GM21825 (cell line): Measurements from ENCODE around the gene AUTS2.

Source experiments
- ATAC-seq: cut with Tn5 transposase; IDR thresholded peaks from one replicate; pipeline ENCODE4 v1.9.1; 2021; ENCODE audit warnings: mild to moderate bottlenecking, moderate library complexity; ENCODE audit not compliant: unreplicated experiment

AUTS2 gene

GRCh38 chr7:69598081-69598486, at the start of gene AUTS2:
AUTS2 (plus strand) TSS chr7:69598475; CDS start chr7:69599654, 1,179 bp downstream.
- peak; percentile 57 for ATAC-seq

- no peak for ATAC-seq
Measured at GRCh38 chr7:69550991-69551390, 47.3 kb upstream of the AUTS2 start.

GRCh38 chr7:69553190-69553589, 45.1 kb upstream of the AUTS2 start:
- no peak for ATAC-seq

- no peak for ATAC-seq
Measured at GRCh38 chr7:69561266-69561960, 36.9 kb upstream of the AUTS2 start.

GRCh38 chr7:69564454-69565417, 33.5 kb upstream of the AUTS2 start:
- peak; percentile 85 for ATAC-seq

GRCh38 chr7:69567800-69568199, 30.5 kb upstream of the AUTS2 start:
- no peak for ATAC-seq

GRCh38 chr7:69568266-69568665, 30.0 kb upstream of the AUTS2 start:
- no peak for ATAC-seq

GRCh38 chr7:69575651-69576050, 22.6 kb upstream of the AUTS2 start:
- no peak for ATAC-seq

- no peak for ATAC-seq
Measured at GRCh38 chr7:69577221-69577620, 21.1 kb upstream of the AUTS2 start.

- ATAC-seq: no peak
Measured at GRCh38 chr7:69585169-69585568, 13.1 kb upstream of the AUTS2 start.

GRCh38 chr7:69586321-69586720, 12.0 kb upstream of the AUTS2 start:
- no peak for ATAC-seq

- ATAC-seq: no peak
Measured at GRCh38 chr7:69588773-69589172, 9.5 kb upstream of the AUTS2 start.

- no peak for ATAC-seq
Measured at GRCh38 chr7:69591805-69592204, 6.5 kb upstream of the AUTS2 start.

- no peak for ATAC-seq
Measured at GRCh38 chr7:69593511-69593910, 4.8 kb upstream of the AUTS2 start.

GRCh38 chr7:69595415-69595814, 2.9 kb upstream of the AUTS2 start:
- no peak for ATAC-seq

- no peak for ATAC-seq
Measured at GRCh38 chr7:69596056-69596455, 2.2 kb upstream of the AUTS2 start.

- ATAC-seq: no peak
Measured at GRCh38 chr7:69596723-69597277, 1.5 kb upstream of the AUTS2 start.

GRCh38 chr7:69597278-69598076, 798 bp upstream of the AUTS2 start:
- peak; percentile 24 for ATAC-seq

GRCh38 chr7:69598487-69599285, 411 bp downstream of the AUTS2 start:
- ATAC-seq: no peak
